Suprapubic skin (tissue), 4 donors: ENCODE measurements around the gene WWOX.

Source experiments
- CTCF ChIP-seq, 2 donors: fragments of 200-600 bp in 1 of 2; fragments of 450-650 bp in 1 of 2; sonication (generic) in 1 of 2; IDR thresholded peaks; one replicate each; pipeline ENCODE4 v1.5.1; 2016 to 2019; ENCODE audit warnings: antibody characterized with exemption in 2 of 2, mild to moderate bottlenecking in 1 of 2, moderate library complexity in 1 of 2
- EP300 ChIP-seq: sonication (generic); formaldehyde crosslinking; IDR thresholded peaks from one replicate; pipeline ENCODE4 v1.6.1; 2017; ENCODE audit warnings: antibody characterized with exemption
- POLR2A ChIP-seq, 2 donors: fragments of 450-650 bp; IDR thresholded peaks; one replicate each; pipeline ENCODE4 v1.6.1; 2017; ENCODE audit warnings: antibody characterized with exemption in 2 of 2, mild to moderate bottlenecking in 2 of 2, moderate library complexity in 2 of 2
- POLR2AphosphoS5 ChIP-seq, 3 donors: sonication (generic); formaldehyde crosslinking; IDR thresholded peaks; one replicate each; pipeline ENCODE4 v1.6.1; 2017; ENCODE audit warnings: antibody characterized with exemption in 3 of 3

GRCh38 chr16:79163691-79164387 is 1064.4 kb downstream of the WWOX start:
- no peak for TF ChIP-seq CTCF (IDR thresholded peaks at IDR 0.05)
- TF ChIP-seq POLR2A (IDR thresholded peaks at IDR 0.05) = no peak
- no peak for TF ChIP-seq EP300
- TF ChIP-seq POLR2AphosphoS5 (IDR thresholded peaks at IDR 0.05) = no peak
